ENCODE data around the gene PCSK6. TPM values are rescaled to one million over a fixed set of nuclear protein-coding genes. Genes with fewer than 3 reads are reported as not detected.

PCSK6 gene
- total RNA-seq, 1 donor from 2014 or later, result 1.8 TPM

DNA sequence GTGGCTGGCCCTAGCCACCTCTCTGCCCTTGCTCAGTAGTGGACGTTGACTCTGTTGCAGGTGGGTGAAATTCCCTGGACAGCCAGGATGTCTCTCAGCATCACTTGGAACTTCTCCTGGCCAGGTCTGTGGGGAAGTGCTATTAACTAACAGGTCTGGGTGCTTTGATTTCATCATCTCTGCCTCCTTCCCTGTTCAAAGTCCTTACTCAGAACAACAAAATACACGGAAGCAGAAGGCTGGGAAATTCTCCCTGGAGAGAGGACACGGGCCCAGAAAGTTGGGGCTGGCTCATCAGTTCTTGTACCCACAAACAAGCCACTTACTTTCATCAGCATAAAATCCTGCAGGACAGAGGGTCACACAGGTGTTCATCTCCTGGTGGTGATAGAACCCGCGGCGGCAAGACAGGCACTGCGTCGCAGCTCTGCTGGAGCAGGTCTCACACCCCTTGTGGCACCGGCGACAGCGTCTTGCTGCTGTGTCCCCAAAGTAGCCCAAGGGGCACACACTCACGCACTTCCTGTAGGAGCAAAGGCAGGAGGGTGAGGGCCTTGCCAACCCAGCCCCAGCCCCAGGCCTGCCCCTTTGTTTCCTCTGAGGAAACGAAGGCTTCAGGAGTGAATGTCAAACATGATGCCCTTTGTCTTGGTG, 164.9 kb downstream of the PCSK6 start:
- Mint-ChIP-seq H3K36me3 (ENCODE audit: insufficient read depth) (no peaks in the 10 kb centered on the region), H3K27ac (peak overlapping the region; percentile 17), H3K27me3 (peaks cover 34% of the 10 kb centered on the region), H3K9me3 (ENCODE audit: low read depth) (no peaks in the 10 kb centered on the region), H3K4me3 (ENCODE audit: low read depth) (no peak overlapping the region), H3K4me1 (ENCODE audit: low read depth) (no peaks in the 10 kb centered on the region)
- no peak for DNase-seq (ENCODE audit: low spot score, unreplicated experiment)
- TF ChIP-seq, protein P1, sequence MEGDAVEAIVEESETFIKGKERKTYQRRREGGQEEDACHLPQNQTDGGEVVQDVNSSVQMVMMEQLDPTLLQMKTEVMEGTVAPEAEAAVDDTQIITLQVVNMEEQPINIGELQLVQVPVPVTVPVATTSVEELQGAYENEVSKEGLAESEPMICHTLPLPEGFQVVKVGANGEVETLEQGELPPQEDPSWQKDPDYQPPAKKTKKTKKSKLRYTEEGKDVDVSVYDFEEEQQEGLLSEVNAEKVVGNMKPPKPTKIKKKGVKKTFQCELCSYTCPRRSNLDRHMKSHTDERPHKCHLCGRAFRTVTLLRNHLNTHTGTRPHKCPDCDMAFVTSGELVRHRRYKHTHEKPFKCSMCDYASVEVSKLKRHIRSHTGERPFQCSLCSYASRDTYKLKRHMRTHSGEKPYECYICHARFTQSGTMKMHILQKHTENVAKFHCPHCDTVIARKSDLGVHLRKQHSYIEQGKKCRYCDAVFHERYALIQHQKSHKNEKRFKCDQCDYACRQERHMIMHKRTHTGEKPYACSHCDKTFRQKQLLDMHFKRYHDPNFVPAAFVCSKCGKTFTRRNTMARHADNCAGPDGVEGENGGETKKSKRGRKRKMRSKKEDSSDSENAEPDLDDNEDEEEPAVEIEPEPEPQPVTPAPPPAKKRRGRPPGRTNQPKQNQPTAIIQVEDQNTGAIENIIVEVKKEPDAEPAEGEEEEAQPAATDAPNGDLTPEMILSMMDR (IDR thresholded peaks at IDR 0.05; ENCODE audit: unreplicated experiment), result no peak

- Mint-ChIP-seq H3K36me3 (ENCODE audit: insufficient read depth) (no peaks in the 10 kb centered on the region), H3K4me1 (ENCODE audit: low read depth) (no peaks in the 10 kb centered on the region), H3K4me3 (ENCODE audit: low read depth) (no peak overlapping the region), H3K27me3 (peaks cover 34% of the 10 kb centered on the region), H3K9me3 (ENCODE audit: low read depth) (no peaks in the 10 kb centered on the region), H3K27ac (no peak overlapping the region)
- TF ChIP-seq, protein P1 (IDR thresholded peaks at IDR 0.05; ENCODE audit: unreplicated experiment), result no peak
- no peak for DNase-seq (ENCODE audit: low spot score, unreplicated experiment)
Observed at GRCh38 chr15:101323793-101324523, 165.5 kb downstream of the PCSK6 start.

- TF ChIP-seq, protein P1 (IDR thresholded peaks at IDR 0.05; ENCODE audit: unreplicated experiment), result no peak
- no peak overlapping the region for H3K4me3 Mint-ChIP-seq (ENCODE audit: low read depth)
- no peak overlapping the region for H3K27ac Mint-ChIP-seq
- H3K9me3 Mint-ChIP-seq (ENCODE audit: low read depth), result no peaks in the 10 kb centered on the region
- H3K4me1 Mint-ChIP-seq (ENCODE audit: low read depth), result no peaks in the 10 kb centered on the region
- no peaks in the 10 kb centered on the region for H3K36me3 Mint-ChIP-seq (ENCODE audit: insufficient read depth)
- DNase-seq (ENCODE audit: low spot score, unreplicated experiment), result no peak
- peaks cover 28% of the 10 kb centered on the region for H3K27me3 Mint-ChIP-seq
Observed at GRCh38 chr15:101322854-101323477, 166.5 kb downstream of the PCSK6 start.

GRCh38 chr15:101322016-101322695, 167.4 kb downstream of the PCSK6 start:
- no peaks in the 10 kb centered on the region for H3K36me3 Mint-ChIP-seq (ENCODE audit: insufficient read depth)
- peaks cover 27% of the 10 kb centered on the region for H3K27me3 Mint-ChIP-seq
- no peak for DNase-seq (ENCODE audit: low spot score, unreplicated experiment)
- no peak overlapping the region for H3K4me3 Mint-ChIP-seq (ENCODE audit: low read depth)
- TF ChIP-seq, protein P1 (IDR thresholded peaks at IDR 0.05; ENCODE audit: unreplicated experiment), result no peak
- no peaks in the 10 kb centered on the region for H3K9me3 Mint-ChIP-seq (ENCODE audit: low read depth)
- no peaks in the 10 kb centered on the region for H3K4me1 Mint-ChIP-seq (ENCODE audit: low read depth)
- H3K27ac Mint-ChIP-seq, result no peak overlapping the region

DNA sequence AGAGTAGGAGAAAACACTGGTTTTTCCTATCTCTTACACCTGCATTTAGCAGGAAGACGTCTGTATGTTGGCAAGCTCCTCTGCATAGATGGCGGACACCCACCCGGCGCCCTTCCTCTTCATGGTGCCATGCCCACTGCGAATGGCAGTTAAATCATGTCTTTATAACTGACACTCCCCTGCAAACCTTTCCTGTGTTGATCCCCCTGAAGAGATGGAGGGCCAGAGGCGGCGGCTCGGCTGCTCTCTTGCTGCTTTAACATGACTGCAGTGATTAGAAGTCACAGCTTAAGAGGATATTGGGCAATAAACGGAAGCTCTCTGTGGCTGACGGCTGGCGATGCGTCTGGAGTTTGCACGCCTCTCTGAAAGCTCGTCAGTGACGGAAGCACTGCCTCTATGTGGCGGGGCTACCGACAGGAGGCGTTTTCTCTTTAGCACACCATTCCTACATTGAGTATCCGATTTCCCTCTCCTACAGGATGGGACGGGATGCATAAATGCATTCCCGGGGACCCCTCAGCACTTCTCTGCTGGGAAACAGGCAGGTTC, 168.9 kb downstream of the PCSK6 start:
- no peak for DNase-seq (ENCODE audit: low spot score, unreplicated experiment)

More for the DNA sequence above, 168.9 kb downstream of the PCSK6 start:
- Mint-ChIP-seq H3K27me3 (peaks cover 19% of the 10 kb centered on the region), H3K27ac (no peak overlapping the region), H3K4me1 (ENCODE audit: low read depth) (no peaks in the 10 kb centered on the region), H3K9me3 (ENCODE audit: low read depth) (no peaks in the 10 kb centered on the region), H3K36me3 (ENCODE audit: insufficient read depth) (no peaks in the 10 kb centered on the region), H3K4me3 (ENCODE audit: low read depth) (no peak overlapping the region)
- TF ChIP-seq, protein P1 (IDR thresholded peaks at IDR 0.05; ENCODE audit: unreplicated experiment), result peak; percentile 35

Data from progenitor cell of endocrine pancreas (in vitro differentiated cells).